GM23338 (cell line): ENCODE data around the gene SLCO3A1. TPM values are rescaled to one million over a fixed set of nuclear protein-coding genes. Genes with fewer than 3 reads are reported as not detected.
A peak's percentile ranks its signal among the peaks of the same experiment; 100 is the strongest.

Experiments
- ATAC-seq: fragments of 200-7000 bp; cut with Tn5 transposase; 3 replicates; pipeline ENCODE4 v1.9.1; 2020
- DNase-seq: peaks from one replicate; pipeline ENCODE4 v3.0.0-alpha.2; 2015; ENCODE audit warnings: low spot score
- H2AFZ ChIP-seq: fragments of 200-600 bp; sonication (generic); 2 replicates; pipeline ENCODE4 v1.8.0; 2016; ENCODE audit warnings: antibody characterized with exemption, mild to moderate bottlenecking, moderate library complexity
- H3F3A ChIP-seq: fragments of 200-600 bp; sonication (generic); replicated peaks from 2 replicates; pipeline ENCODE4 v1.8.0; 2017; ENCODE audit warnings: antibody characterized with exemption, mixed run types, low read depth
- H3K27ac ChIP-seq: fragments of 200-600 bp; sonication (generic); 2 replicates; pipeline ENCODE4 v1.6.1; 2016; ENCODE audit warnings: low read depth
- H3K27me3 ChIP-seq: fragments of 200-600 bp; sonication (generic); 2 replicates; pipeline ENCODE4 v1.8.0; 2016; ENCODE audit warnings: mild to moderate bottlenecking, mixed run types, moderate library complexity; ENCODE audit not compliant: insufficient read depth
- H3K36me3 ChIP-seq: fragments of 200-600 bp; sonication (generic); 2 replicates; pipeline ENCODE4 v1.8.0; 2016; ENCODE audit warnings: mild to moderate bottlenecking; ENCODE audit not compliant: insufficient read depth
- H3K4me1 ChIP-seq: fragments of 200-600 bp; sonication (generic); 2 replicates; pipeline ENCODE4 v1.8.0; 2016; ENCODE audit warnings: mild to moderate bottlenecking, moderate library complexity; ENCODE audit not compliant: insufficient read depth
- H3K4me2 ChIP-seq: fragments of 200-600 bp; sonication (generic); 2 replicates; pipeline ENCODE4 v1.7.1; 2017; ENCODE audit warnings: mixed run types
- H3K4me3 ChIP-seq: fragments of 200-600 bp; sonication (generic); 2 replicates; pipeline ENCODE4 v1.6.1; 2016; ENCODE audit warnings: mixed run types
- H3K79me2 ChIP-seq: fragments of 200-600 bp; sonication (generic); replicated peaks from 2 replicates; pipeline ENCODE4 v1.8.0; 2017; ENCODE audit warnings: mild to moderate bottlenecking; ENCODE audit not compliant: insufficient read depth
- H3K9me2 ChIP-seq: fragments of 200-600 bp; sonication (generic); 2 replicates; pipeline ENCODE4 v1.8.0; 2017; ENCODE audit not compliant: insufficient read depth
- H4K20me1 ChIP-seq: fragments of 200-600 bp; sonication (generic); replicated peaks from 2 replicates; pipeline ENCODE4 v1.8.0; 2017; ENCODE audit warnings: mild to moderate bottlenecking; ENCODE audit not compliant: insufficient read depth
- H3K27ac Mint-ChIP-seq: 2 replicates; pipeline ENCODE4 v1.8.0; 2020; ENCODE audit warnings: inconsistent platforms, mild to moderate bottlenecking, moderate library complexity, mixed read lengths
- H3K27me3 Mint-ChIP-seq: 3 replicates; pipeline ENCODE4 v1.8.0; 2022; ENCODE audit warnings: low read depth, mild to moderate bottlenecking, moderate library complexity, mixed read lengths, inconsistent platforms; ENCODE audit not compliant: insufficient read depth, poor library complexity
- H3K36me3 Mint-ChIP-seq: 3 replicates; pipeline ENCODE4 v1.8.0; 2021; ENCODE audit warnings: low read depth, mild to moderate bottlenecking, inconsistent platforms, moderate library complexity, mixed read lengths
- H3K4me1 Mint-ChIP-seq: 3 replicates; pipeline ENCODE4 v1.8.0; 2020; ENCODE audit warnings: mild to moderate bottlenecking, inconsistent platforms, mixed read lengths
- H3K4me3 Mint-ChIP-seq: 3 replicates; pipeline ENCODE4 v1.8.0; 2021; ENCODE audit warnings: moderate library complexity, mild to moderate bottlenecking, inconsistent platforms, mixed read lengths
- H3K9me3 Mint-ChIP-seq: 3 replicates; pipeline ENCODE4 v1.8.0; 2020; ENCODE audit warnings: moderate library complexity, mild to moderate bottlenecking, inconsistent platforms, mixed read lengths
- CREB1 ChIP-seq: fragments of 250-450 bp; sonication (Bioruptor Pico); IDR thresholded peaks from 2 replicates; pipeline ENCODE4 v1.5.0; 2020; ENCODE audit warnings: low read depth, mild to moderate bottlenecking, moderate library complexity
- CTCF ChIP-seq, 2 experiments: fragments of 200-600 bp in 1 of 2; sonication (generic) in 1 of 2; conservative IDR thresholded peaks; 2 replicates each; pipeline versions ENCODE4 v1.5.1 to v1.6.1; 2016 to 2017; ENCODE audit warnings: antibody characterized with exemption in 2 of 2, low read depth in 2 of 2, mild to moderate bottlenecking in 2 of 2, moderate library complexity in 1 of 2
- EZH2 ChIP-seq: fragments of 200-600 bp; sonication (generic); IDR thresholded peaks from one replicate; pipeline ENCODE4 v1.8.0; 2017; ENCODE audit warnings: antibody characterized with exemption, mild to moderate bottlenecking, low read depth; ENCODE audit not compliant: unreplicated experiment
- EZH2phosphoT487 ChIP-seq: fragments of 200-600 bp; sonication (generic); IDR thresholded peaks from one replicate; pipeline ENCODE4 v1.8.1; 2018; ENCODE audit warnings: antibody characterized with exemption; ENCODE audit not compliant: unreplicated experiment
- JUNB ChIP-seq: IDR thresholded peaks from one replicate; pipeline ENCODE4 v1.6.1; 2016; ENCODE audit warnings: antibody characterized with exemption; ENCODE audit not compliant: unreplicated experiment
- NANOG ChIP-seq: IDR thresholded peaks from 2 replicates; pipeline ENCODE4 v1.6.1; 2016; ENCODE audit warnings: antibody characterized with exemption, borderline replicate concordance
- POLR2AphosphoS5 ChIP-seq: IDR thresholded peaks from 2 replicates; pipeline ENCODE4 v1.6.1; 2016; ENCODE audit warnings: antibody characterized with exemption, low read depth
- STAT1 ChIP-seq: IDR thresholded peaks from one replicate; pipeline ENCODE4 v1.6.1; 2016; ENCODE audit warnings: antibody characterized with exemption; ENCODE audit not compliant: unreplicated experiment
- ZNF114 ChIP-seq: fragments of 250-450 bp; sonication (Bioruptor Pico); IDR thresholded peaks from 2 replicates; pipeline ENCODE4 v1.5.0; 2020; ENCODE audit warnings: mild to moderate bottlenecking, moderate library complexity
- ZNF331 ChIP-seq: fragments of 250-450 bp; sonication (Bioruptor Pico); IDR thresholded peaks from 2 replicates; pipeline ENCODE4 v1.5.0; 2020; ENCODE audit warnings: low read depth, mild to moderate bottlenecking, moderate library complexity
- polyA plus RNA-seq: library from polyadenylated mRNA; unstranded; fragments of >200 nt; fragmentation: Nextera tagmentation; extraction: Ambion mirVana; gene quantifications from 2 replicates; pipeline ENCODE4 v1.2.1, GENCODE V29; 2016
- total RNA-seq: library from RNA; depleted of rRNA; stranded (reverse); fragments of >200 nt; shearing (Covaris generic); gene quantifications from 2 replicates; pipeline ENCODE4 v1.2.3, GENCODE V29; 2014
- TF ChIP-seq, protein P1 (sequence below): IDR thresholded peaks from one replicate; pipeline ENCODE4 v1.6.1; 2018; ENCODE audit warnings: antibody characterized with exemption; ENCODE audit not compliant: unreplicated experiment

The SLCO3A1 gene
- total and polyA plus RNA-seq, 2 experiments from 2014 or later = 7.3 to 9.4 TPM

DNA sequence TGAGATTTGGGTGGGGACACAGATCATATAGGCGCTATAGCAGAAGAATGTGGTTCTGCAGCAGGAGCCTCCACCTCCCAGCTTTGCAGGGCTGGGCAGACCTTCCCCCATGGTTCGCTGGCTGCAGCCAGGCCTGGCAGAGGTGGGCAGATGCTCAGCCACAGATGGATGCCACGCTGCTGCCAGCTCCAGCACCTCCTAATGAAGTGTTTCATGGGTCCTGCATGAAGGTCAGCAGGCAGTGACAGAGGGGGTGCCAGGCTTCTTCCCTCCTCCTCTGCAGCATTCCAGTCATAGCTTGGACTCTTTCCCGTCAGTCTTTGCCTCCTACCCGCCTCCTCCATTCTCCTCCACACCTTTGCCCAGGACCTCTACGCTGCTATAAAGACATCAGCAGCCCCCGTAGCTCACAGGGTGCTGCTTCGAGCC lies 85.9 kb downstream of the SLCO3A1 start (continued):
- TF ChIP-seq, protein P1, sequence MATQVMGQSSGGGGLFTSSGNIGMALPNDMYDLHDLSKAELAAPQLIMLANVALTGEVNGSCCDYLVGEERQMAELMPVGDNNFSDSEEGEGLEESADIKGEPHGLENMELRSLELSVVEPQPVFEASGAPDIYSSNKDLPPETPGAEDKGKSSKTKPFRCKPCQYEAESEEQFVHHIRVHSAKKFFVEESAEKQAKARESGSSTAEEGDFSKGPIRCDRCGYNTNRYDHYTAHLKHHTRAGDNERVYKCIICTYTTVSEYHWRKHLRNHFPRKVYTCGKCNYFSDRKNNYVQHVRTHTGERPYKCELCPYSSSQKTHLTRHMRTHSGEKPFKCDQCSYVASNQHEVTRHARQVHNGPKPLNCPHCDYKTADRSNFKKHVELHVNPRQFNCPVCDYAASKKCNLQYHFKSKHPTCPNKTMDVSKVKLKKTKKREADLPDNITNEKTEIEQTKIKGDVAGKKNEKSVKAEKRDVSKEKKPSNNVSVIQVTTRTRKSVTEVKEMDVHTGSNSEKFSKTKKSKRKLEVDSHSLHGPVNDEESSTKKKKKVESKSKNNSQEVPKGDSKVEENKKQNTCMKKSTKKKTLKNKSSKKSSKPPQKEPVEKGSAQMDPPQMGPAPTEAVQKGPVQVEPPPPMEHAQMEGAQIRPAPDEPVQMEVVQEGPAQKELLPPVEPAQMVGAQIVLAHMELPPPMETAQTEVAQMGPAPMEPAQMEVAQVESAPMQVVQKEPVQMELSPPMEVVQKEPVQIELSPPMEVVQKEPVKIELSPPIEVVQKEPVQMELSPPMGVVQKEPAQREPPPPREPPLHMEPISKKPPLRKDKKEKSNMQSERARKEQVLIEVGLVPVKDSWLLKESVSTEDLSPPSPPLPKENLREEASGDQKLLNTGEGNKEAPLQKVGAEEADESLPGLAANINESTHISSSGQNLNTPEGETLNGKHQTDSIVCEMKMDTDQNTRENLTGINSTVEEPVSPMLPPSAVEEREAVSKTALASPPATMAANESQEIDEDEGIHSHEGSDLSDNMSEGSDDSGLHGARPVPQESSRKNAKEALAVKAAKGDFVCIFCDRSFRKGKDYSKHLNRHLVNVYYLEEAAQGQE = no peak
- TF ChIP-seq STAT1 (no peak), EZH2phosphoT487 (no peak), ZNF331 (CRISPR knock-in tag) (no peak), JUNB (no peak)

DNA sequence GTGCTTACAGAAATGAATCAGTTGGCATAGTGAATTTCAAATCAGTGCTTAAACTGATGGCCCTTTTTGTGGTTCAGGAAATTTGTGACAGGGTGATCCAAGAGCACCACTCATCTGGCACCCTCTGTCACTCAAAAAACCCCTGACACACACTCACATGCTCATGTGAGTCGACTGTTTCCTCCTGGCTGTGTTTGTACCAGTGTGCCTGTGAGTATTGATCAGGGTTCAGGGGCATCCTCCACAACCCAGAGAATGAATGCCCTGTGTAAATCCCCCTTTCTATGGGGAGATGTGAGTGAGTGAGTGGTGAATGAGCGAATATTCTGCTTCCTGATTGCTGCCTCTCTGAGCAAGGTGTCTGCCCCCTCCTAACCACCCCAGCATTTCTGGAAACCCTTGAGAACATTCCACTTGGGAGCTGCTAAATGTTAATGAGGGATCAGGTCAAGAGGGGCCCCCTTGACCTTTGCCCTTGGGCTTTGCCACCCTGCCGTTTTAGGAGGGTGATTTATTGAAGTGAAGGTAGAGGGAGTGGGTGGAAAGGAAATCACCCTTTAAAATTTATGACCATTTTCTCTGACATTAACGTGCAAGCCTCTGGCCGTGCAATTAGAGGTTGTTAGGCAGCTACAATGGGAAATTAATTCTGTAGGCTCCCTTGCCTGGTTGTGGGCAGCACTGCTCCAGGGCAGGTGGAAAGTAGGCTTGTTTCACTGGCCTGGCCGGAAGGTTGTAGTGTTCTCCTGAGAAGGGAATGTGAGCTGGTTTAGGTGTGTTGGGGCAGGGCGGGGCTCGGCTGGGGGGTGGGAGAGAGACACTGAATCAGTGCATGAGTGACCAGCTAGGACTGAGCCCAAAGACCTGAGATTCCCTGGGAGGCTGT lies 87.2 kb downstream of the SLCO3A1 start:
- Histone ChIP-seq H3K79me2 (peaks cover 44% of the 10 kb centered on the region), H2AFZ (no peak overlapping the region), H3K9me2 (no peaks in the 10 kb centered on the region), H3F3A (no peaks in the 10 kb centered on the region), H3K27me3 (no peaks in the 10 kb centered on the region), H3K4me2 (peak overlapping the region; percentile 38; the same call in 1 of the 2 replicates), H3K4me3 (no peak overlapping the region), H4K20me1 (no peaks in the 10 kb centered on the region), H3K36me3 (no peaks in the 10 kb centered on the region), H3K4me1 (peaks cover 26% of the 10 kb centered on the region), H3K27ac (0 out of 2 replicates have a peak overlapping the region, but pooled peaks have one; percentile 18)
- Mint-ChIP-seq H3K27me3 (peaks cover 12% of the 10 kb centered on the region), H3K27ac (peak overlapping the region; percentile 54; the same call in 1 of the 2 replicates), H3K4me1 (peaks cover 51% of the 10 kb centered on the region), H3K4me3 (no peak overlapping the region), H3K36me3 (no peaks in the 10 kb centered on the region), H3K9me3 (0 out of 3 replicates have a peak, but pooled peaks cover 2% of the 10 kb centered on the region)
- peak; percentile 69 for ATAC-seq
- no peak for TF ChIP-seq CTCF (conservative IDR thresholded peaks at IDR 0.05; ENCODE audit: low read depth in 2 of 2)
- no peak for TF ChIP-seq JUNB
- TF ChIP-seq, protein P1 = no peak
- no peak for TF ChIP-seq ZNF114 (CRISPR knock-in tag)
- TF ChIP-seq CREB1 (CRISPR knock-in tag) = no peak
- TF ChIP-seq EZH2 = no peak
- TF ChIP-seq NANOG = no peak
- no peak for TF ChIP-seq POLR2AphosphoS5
- peak; percentile 27 for DNase-seq
